Panc1 (cell line): ENCODE data around the gene TEPSIN.

Experiments
- POLR2AphosphoS5 ChIP-seq: IDR thresholded peaks from 2 replicates; pipeline ENCODE4 v1.6.1; 2012; ENCODE audit warnings: mild to moderate bottlenecking, low read depth, low read length, moderate library complexity
- TCF7L2 ChIP-seq: IDR thresholded peaks from 2 replicates; pipeline ENCODE4 v1.6.1; 2011; ENCODE audit warnings: mild to moderate bottlenecking, low read depth, low read length, inconsistent platforms
- TF ChIP-seq, protein P1 (sequence below), 2 experiments: IDR thresholded peaks; 2 replicates each; pipeline ENCODE4 v1.6.1; 2011 to 2012; ENCODE audit warnings: low read depth in 2 of 2, control low read depth in 1 of 2, low read length in 1 of 2, mild to moderate bottlenecking in 1 of 2, moderate library complexity in 1 of 2; ENCODE audit not compliant: insufficient read depth in 1 of 2

DNA sequence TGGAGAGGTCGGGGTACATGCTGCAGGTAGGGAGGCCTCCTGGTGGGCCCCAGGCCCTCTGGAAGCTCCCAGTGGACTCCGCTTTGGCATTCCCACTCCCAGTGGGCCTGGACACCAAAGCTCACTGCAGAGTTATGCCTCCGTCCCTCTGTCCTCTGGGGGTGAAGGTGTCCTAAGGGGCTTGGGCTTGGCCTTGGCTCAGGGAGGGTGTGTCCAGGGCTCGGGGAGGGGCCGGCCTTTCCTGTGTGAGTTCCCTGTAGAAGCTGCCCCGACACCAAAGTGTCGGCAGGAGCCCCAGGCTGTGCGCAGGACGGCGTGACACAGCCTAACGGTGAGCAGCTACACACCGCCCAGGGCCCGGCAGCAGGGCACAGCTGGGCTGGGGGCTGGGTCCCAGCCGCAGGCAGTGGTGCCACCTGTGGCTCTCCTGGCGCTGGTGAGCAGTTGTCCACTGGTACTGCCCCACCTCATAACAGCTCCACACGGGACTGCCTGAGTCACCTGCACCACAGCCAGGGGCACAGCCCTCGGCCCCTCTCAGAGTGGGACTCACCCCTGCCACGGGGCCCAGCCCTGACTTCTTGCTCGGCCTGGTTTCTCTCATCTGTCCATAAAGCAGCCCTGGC lies 6.1 kb downstream of the TEPSIN start:
- no peak for TF ChIP-seq POLR2AphosphoS5
- TF ChIP-seq, protein P1, sequence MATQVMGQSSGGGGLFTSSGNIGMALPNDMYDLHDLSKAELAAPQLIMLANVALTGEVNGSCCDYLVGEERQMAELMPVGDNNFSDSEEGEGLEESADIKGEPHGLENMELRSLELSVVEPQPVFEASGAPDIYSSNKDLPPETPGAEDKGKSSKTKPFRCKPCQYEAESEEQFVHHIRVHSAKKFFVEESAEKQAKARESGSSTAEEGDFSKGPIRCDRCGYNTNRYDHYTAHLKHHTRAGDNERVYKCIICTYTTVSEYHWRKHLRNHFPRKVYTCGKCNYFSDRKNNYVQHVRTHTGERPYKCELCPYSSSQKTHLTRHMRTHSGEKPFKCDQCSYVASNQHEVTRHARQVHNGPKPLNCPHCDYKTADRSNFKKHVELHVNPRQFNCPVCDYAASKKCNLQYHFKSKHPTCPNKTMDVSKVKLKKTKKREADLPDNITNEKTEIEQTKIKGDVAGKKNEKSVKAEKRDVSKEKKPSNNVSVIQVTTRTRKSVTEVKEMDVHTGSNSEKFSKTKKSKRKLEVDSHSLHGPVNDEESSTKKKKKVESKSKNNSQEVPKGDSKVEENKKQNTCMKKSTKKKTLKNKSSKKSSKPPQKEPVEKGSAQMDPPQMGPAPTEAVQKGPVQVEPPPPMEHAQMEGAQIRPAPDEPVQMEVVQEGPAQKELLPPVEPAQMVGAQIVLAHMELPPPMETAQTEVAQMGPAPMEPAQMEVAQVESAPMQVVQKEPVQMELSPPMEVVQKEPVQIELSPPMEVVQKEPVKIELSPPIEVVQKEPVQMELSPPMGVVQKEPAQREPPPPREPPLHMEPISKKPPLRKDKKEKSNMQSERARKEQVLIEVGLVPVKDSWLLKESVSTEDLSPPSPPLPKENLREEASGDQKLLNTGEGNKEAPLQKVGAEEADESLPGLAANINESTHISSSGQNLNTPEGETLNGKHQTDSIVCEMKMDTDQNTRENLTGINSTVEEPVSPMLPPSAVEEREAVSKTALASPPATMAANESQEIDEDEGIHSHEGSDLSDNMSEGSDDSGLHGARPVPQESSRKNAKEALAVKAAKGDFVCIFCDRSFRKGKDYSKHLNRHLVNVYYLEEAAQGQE (IDR thresholded peaks at IDR 0.05; ENCODE audit: insufficient read depth in 1 of 2, low read depth in 2 of 2, low read length in 1 of 2), result no peak
- no peak for TF ChIP-seq TCF7L2
